WTC11 (cell line): ENCODE data around the gene STK39. TPM values are rescaled to one million over a fixed set of nuclear protein-coding genes. Genes with fewer than 3 reads are reported as not detected.

Experiments used
- ATF6 ChIP-seq: sonication (generic); formaldehyde crosslinking; IDR thresholded peaks from 2 replicates; pipeline ENCODE4 v1.8.1; 2023; ENCODE audit warnings: mild to moderate bottlenecking, missing genetic modification reagents
- E2F4 ChIP-seq: sonication (generic); formaldehyde crosslinking; IDR thresholded peaks from 2 replicates; pipeline ENCODE4 v1.8.1; 2022; ENCODE audit warnings: low read depth, mild to moderate bottlenecking, moderate library complexity, missing genetic modification reagents, borderline replicate concordance
- E2F5 ChIP-seq: sonication (generic); formaldehyde crosslinking; IDR thresholded peaks from 2 replicates; pipeline ENCODE4 v1.8.1; 2022; ENCODE audit warnings: mild to moderate bottlenecking, moderate library complexity, missing genetic modification reagents
- ELF4 ChIP-seq: sonication (generic); formaldehyde crosslinking; IDR thresholded peaks from 2 replicates; pipeline ENCODE4 v1.8.1; 2022; ENCODE audit warnings: low read depth, mild to moderate bottlenecking, moderate library complexity, missing genetic modification reagents
- EMX1 ChIP-seq: fragments of 250-450 bp; sonication (Bioruptor Pico); IDR thresholded peaks from 2 replicates; pipeline ENCODE4 v1.8.0; 2021; ENCODE audit warnings: mild to moderate bottlenecking
- FOXK1 ChIP-seq: sonication (generic); formaldehyde crosslinking; IDR thresholded peaks from 2 replicates; pipeline ENCODE4 v1.8.0; 2022; ENCODE audit warnings: mild to moderate bottlenecking, moderate library complexity, missing genetic modification reagents
- HMGXB4 ChIP-seq: sonication (generic); formaldehyde crosslinking; IDR thresholded peaks from 2 replicates; pipeline ENCODE4 v1.8.1; 2023; ENCODE audit warnings: mild to moderate bottlenecking, moderate library complexity, missing genetic modification reagents
- KAT7 ChIP-seq: sonication (generic); formaldehyde crosslinking; IDR thresholded peaks from 2 replicates; pipeline ENCODE4 v1.8.1; 2023; ENCODE audit warnings: missing genetic modification reagents, mild to moderate bottlenecking, borderline replicate concordance
- OVOL2 ChIP-seq: fragments of 250-450 bp; sonication (Bioruptor Pico); IDR thresholded peaks from 2 replicates; pipeline ENCODE4 v1.9.0; 2021; ENCODE audit warnings: mild to moderate bottlenecking, borderline replicate concordance
- RELA ChIP-seq: sonication (generic); formaldehyde crosslinking; IDR thresholded peaks from 2 replicates; pipeline ENCODE4 v1.8.1; 2022; ENCODE audit warnings: missing genetic modification reagents, mild to moderate bottlenecking, borderline replicate concordance
- SOX15 ChIP-seq: fragments of 250-450 bp; sonication (Bioruptor Pico); IDR thresholded peaks from 2 replicates; pipeline ENCODE4 v1.9.0; 2021; ENCODE audit warnings: mild to moderate bottlenecking
- USF2 ChIP-seq: sonication (generic); formaldehyde crosslinking; IDR thresholded peaks from 2 replicates; pipeline ENCODE4 v1.8.1; 2023; ENCODE audit warnings: mild to moderate bottlenecking, missing genetic modification reagents, moderate library complexity
- ZNF138 ChIP-seq: sonication (generic); formaldehyde crosslinking; conservative IDR thresholded peaks from 2 replicates; pipeline ENCODE4 v1.8.1; 2022; ENCODE audit warnings: mild to moderate bottlenecking, moderate library complexity, missing genetic modification reagents
- ZNF425 ChIP-seq: fragments of 250-450 bp; sonication (Bioruptor Pico); conservative IDR thresholded peaks from 2 replicates; pipeline ENCODE4 v1.9.0; 2021; ENCODE audit warnings: mild to moderate bottlenecking
- ZNF532 ChIP-seq: fragments of 250-450 bp; sonication (Bioruptor Pico); IDR thresholded peaks from 2 replicates; pipeline ENCODE4 v1.9.0; 2021; ENCODE audit warnings: mild to moderate bottlenecking, borderline replicate concordance
- total RNA-seq: library from RNA; stranded (reverse); gene quantifications from 3 replicates; pipeline ENCODE4 v1.2.3, GENCODE V29; 2021

Gene STK39
- total RNA-seq, 1 experiment from 2014 or later = 20.5 TPM

- no peak for TF ChIP-seq ZNF532
- no peak for TF ChIP-seq RELA (CRISPR knock-in tag)
- TF ChIP-seq SOX15 (CRISPR knock-in tag) = no peak
- no peak for TF ChIP-seq ATF6
- TF ChIP-seq E2F4 (CRISPR knock-in tag) = no peak
- TF ChIP-seq ZNF425 (CRISPR knock-in tag) = no peak
- TF ChIP-seq FOXK1 (CRISPR knock-in tag) = no peak
- TF ChIP-seq HMGXB4 (CRISPR knock-in tag) = no peak
- TF ChIP-seq USF2 (CRISPR knock-in tag) = no peak
- TF ChIP-seq E2F5 = no peak
- no peak for TF ChIP-seq ZNF138 (CRISPR knock-in tag)
- no peak for TF ChIP-seq EMX1
- TF ChIP-seq ELF4 (CRISPR knock-in tag) = no peak
- no peak for TF ChIP-seq OVOL2 (CRISPR knock-in tag)
- no peak for TF ChIP-seq KAT7 (CRISPR knock-in tag)
These were observed 34.5 kb downstream of the STK39 start (continued) for GRCh38 chr2:168212866-168213265.
